HG03520 (cell line): ENCODE results near the gene OR2A42.
"Not testable (repeated sequence)": the region's sequence is repeated elsewhere in the genome, so short reads cannot be mapped to it uniquely, and the experiment has no call there.

Experiments used
- ATAC-seq: cut with Tn5 transposase; IDR thresholded peaks from one replicate; pipeline ENCODE4 v1.9.1; 2021; ENCODE audit warnings: mild to moderate bottlenecking, moderate library complexity; ENCODE audit not compliant: unreplicated experiment

The OR2A42 gene, protein sequence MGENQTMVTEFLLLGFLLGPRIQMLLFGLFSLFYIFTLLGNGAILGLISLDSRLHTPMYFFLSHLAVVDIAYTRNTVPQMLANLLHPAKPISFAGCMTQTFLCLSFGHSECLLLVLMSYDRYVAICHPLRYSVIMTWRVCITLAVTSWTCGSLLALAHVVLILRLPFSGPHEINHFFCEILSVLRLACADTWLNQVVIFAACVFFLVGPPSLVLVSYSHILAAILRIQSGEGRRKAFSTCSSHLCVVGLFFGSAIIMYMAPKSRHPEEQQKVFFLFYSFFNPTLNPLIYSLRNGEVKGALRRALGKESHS

GRCh38 chr7:144239365-144239764 lies at the start of gene OR2A42:
Gene OR2A42 (minus strand): TSS chr7:144239605. CDS start chr7:144232843, 6,762 bp downstream.
- not testable (repeated sequence) for ATAC-seq

- ATAC-seq, result not testable (repeated sequence)
These were observed 47.9 kb upstream of the OR2A42 start for GRCh38 chr7:144287171-144287784.

DNA sequence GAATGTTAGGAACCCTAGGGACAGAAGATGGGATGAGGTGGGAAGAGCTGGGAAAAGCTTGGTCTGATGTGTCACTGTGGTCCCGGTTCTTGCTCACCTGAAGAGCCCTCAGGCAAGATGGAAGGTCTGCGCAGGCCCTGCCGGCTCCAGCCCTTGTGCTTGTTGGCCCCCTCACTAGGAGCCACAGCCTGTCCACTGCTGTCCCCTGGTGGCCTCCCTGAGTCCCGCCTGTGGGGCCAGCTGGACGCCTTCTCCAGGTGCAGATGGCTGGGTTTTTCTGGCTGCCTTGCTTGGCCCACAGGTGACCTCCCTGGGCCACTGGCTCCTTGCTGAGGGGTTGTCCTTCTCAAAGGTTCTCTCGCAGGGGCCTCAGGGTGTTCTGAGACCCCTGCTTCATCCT lies 44.3 kb upstream of the OR2A42 start:
- not testable (repeated sequence) for ATAC-seq

- not testable (repeated sequence) for ATAC-seq
These were observed 43.1 kb upstream of the OR2A42 start for GRCh38 chr7:144282490-144282889.

DNA sequence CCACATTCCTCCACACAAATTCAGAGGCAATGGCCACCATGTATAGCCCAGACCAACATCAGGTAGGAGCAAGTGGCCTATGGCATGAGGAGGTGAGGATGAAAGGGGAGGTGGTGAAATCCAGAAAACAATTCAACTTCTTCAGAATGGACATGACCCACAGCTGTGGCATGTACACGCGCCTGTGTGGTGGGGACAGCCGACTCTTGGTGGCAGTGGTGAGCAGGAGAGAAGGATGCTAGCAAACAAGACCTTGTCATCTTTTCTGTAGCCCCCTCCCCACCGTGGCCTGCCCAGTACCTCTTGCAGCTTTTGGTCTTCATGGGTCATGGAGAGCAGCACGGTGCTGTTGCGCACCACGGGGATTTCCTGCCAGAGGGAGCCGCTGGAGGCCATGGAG lies 42.6 kb upstream of the OR2A42 start:
- not testable (repeated sequence) for ATAC-seq

DNA sequence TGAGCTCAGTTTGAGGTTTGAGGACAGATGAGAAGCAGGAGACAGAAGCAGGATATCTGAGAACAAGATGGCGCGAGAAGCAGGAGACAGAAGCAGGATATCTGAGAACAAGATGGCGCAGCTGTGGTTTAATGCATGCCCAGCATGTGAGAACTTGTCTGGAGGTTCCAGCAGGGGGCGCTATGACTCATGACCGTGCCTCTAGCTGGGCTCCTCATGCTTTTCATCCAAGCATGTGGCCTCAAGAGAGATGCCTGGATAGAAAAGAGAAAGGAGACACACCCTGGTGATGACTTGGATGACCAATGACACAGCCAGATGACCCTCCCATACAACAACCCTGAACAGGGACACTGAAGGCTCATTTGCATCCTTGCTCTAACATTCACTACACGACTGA lies 40.6 kb upstream of the OR2A42 start:
- peak; percentile 36 for ATAC-seq

DNA sequence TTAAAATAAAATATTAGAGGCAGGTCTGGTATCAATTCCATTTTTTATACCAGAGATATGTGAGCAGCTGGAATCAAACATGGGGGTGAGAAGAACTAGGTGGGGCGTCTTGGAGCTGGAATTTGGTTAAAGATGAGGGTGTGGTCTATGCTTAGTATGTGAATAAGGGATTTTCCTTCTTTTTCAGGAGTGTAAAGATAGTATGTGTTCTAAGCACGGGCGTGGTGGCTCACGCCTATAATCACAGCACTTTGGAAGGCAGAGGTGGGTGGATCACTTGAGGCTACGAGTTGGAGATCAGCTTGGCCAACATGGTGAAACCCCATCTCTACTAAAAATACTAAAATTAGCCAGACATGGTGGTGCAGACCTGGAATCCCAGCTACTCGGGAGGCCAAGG lies 35.9 kb upstream of the OR2A42 start:
- ATAC-seq, result not testable (repeated sequence)

DNA sequence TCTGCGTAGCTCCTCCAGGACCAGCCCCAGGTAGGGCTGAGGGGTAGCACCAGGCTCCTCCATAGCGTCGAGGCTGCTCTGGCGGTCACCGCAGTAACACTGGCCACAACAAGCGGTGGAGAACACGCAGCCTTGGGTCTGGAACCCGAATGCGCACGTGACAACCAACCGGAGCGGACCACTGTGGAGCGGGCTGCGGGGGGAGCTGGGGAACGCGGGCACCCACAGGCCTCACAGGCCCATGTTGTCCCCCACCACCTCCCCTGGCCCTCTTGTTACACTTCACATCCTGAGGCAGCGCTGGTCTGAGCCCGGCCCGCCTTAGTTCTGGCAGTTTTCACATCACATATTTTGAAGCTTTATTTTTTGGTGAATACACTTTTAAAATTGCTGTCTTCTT lies 29.8 kb upstream of the OR2A42 start, which contains the start of gene CTAGE8:
CTAGE8 (minus strand) TSS at position 101 of the 400 bp plus-strand sequence; CDS start at position 63, 38 bp downstream.
- not testable (repeated sequence) for ATAC-seq

- not testable (repeated sequence) for ATAC-seq
These were observed 25.3 kb upstream of the OR2A42 start, which contains the start of gene OR2A7 for GRCh38 chr7:144264692-144265091. Gene OR2A7 (minus strand): TSS chr7:144264792. CDS start chr7:144259628, 5,164 bp downstream.

DNA sequence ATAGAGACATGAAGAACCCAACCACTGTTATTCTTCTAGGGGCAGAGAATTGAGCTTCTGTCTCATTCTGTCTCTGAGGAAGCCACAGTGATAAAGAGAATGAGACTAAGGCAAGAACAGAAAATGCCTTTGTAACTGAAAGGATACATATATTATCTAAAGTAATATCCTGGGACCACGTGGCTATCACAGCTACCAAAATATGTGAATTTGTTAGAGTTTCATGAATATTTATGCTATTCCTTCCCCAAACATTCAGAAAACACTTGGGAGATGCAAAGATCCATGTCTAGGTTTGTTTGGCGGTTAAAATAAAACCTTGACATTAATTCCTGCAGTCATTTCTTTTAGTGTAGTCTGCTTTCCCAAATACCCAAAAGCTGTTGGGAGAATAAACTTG lies 22.7 kb upstream of the OR2A42 start:
- not testable (repeated sequence) for ATAC-seq

GRCh38 chr7:144259067-144259466 lies 19.7 kb upstream of the OR2A42 start:
- not testable (repeated sequence) for ATAC-seq

GRCh38 chr7:144256112-144256511 lies 16.7 kb upstream of the OR2A42 start:
- no peak for ATAC-seq

DNA sequence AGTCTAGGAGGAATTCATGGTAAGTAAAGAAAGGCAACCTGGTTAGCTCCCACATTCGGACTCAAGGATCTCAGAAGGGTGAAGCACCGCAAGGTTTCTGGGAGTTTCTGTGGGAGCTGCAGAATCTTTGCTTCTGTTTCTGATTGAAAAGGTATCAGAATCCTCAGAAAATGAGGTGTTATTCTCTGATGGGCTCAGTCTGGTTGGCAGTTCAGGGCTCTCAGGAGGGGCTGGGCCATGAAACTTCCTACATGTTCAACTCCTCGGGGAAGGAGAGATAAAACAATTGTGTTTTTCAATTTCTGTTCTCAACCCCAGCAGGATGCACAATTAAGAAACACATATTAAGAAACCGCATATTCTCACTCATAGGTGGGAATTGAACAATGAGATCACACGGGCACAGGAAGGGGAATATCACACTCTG lies 16.1 kb upstream of the OR2A42 start:
- ATAC-seq, result no peak

GRCh38 chr7:144252307-144252706 lies 12.9 kb upstream of the OR2A42 start:
- not testable (repeated sequence) for ATAC-seq

DNA sequence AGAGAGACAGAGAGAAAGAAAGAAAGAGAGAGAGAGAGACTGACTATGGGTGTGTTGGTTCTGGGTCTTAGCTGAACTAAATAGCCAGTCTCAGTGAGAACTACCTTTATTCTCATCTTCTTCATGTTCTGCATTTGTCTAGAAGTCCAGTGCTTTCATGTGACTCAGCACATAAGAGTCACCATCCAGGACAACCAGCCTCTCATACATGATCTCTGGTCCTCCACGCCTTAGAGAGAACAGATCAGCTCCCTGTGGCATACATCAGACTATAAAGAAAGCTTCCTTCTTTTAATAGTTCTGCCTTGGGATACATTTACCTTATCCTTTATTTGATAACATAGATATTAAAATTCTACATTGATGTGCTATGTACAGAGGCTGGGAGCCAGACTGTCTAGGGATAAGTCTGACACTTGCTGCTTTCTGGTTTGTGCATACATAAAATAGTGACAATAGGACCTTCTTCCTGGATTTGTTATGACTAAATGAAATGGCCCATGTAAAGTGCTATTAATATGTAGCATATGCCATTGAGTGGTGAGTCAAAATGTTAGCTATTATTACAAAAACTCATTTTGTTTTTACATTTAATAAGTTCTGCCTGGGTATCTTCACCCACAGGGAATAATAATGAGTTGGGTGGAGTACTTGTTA lies 8.4 kb upstream of the OR2A42 start:
- ATAC-seq, result not testable (repeated sequence)

GRCh38 chr7:144246967-144247366 lies 7.6 kb upstream of the OR2A42 start:
- ATAC-seq, result not testable (repeated sequence)

- ATAC-seq, result not testable (repeated sequence)
These were observed 6.0 kb upstream of the OR2A42 start for GRCh38 chr7:144245372-144245771.

DNA sequence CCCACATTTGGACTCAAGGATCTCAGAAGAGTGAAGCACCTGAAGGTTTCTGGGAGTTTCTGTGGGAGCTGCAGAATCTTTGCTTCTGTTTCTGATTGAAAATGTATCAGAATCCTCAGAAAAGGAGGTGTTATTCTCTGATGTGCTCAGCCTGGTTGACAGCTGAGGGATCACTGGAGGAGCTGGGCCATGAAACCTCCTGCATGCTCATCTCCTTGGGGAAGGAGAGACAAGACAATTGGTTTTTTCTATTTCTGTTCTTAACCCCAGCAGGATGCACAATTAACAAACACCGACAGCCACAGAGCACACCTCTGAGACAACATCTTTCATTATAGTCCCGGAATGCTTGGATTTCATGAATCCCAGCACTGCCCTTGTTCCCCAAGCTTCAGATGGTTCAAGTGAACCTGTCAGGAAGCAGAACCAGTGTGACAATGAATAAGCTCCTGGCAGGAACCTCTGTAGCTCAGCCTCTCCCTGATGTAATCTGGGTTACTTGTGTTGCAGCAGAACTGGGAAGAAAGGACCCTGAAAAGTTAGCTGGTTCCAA lies 799 bp downstream of the OR2A42 start:
- ATAC-seq, result not testable (repeated sequence)

GRCh38 chr7:144233039-144233438 lies 6.4 kb downstream of the OR2A42 start:
- ATAC-seq, result not testable (repeated sequence)

GRCh38 chr7:144231027-144231426 lies 8.4 kb downstream of the OR2A42 start:
- not testable (repeated sequence) for ATAC-seq

DNA sequence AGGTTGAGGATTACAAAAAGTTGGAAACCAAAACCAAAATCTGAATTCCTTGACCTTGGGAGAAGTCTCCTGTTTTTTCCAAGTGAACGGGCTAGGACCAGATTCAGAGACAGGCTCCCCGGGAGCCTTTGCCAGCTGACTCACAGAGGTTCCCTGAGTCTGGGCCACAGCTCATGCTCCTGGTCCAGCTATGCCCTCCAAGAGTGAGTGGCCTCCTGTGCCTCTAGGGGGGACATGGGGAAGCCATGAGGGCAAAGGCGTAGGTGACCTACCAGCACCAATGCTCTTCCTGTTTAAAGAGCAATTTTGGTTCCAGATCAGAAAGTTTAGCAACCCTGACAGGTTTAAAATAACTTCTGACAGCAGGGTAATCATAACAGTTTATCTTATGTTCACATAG lies 10.6 kb downstream of the OR2A42 start:
- not testable (repeated sequence) for ATAC-seq
